PC-9 (cell line): ENCODE results near the gene MBD5. TPM values are rescaled to one million over a fixed set of nuclear protein-coding genes. Genes with fewer than 3 reads are reported as not detected.

Source experiments
- BruUV-seq: library from RNA; stranded (reverse); fragments of 400-500 nt; replicated peaks from 2 replicates; lab custom pipeline; 2021; lab: Mats Ljungman, UMichigan
- CTCF ChIA-PET: fragments of 300-600 bp; sonication (Branson Sonifier 250); formaldehyde crosslinking; loops from one replicate; lab custom pipeline; 2022; ENCODE audit warnings: antibody characterized with exemption; lab: Charles Lee
- POLR2A ChIA-PET: fragments of 300-600 bp; sonication (Branson Sonifier 250); formaldehyde crosslinking; loops from one replicate; lab custom pipeline; 2022; ENCODE audit warnings: antibody characterized with exemption; ENCODE audit not compliant: unreplicated experiment; lab: Charles Lee
- DNase-seq, 2 experiments: peaks; one replicate each; pipeline versions ENCODE4 v3.0.0 to v3.0.0-alpha.2; 2015 to 2022; ENCODE audit warnings: mixed read lengths in 1 of 2
- H2AFZ ChIP-seq: fragments of 200-600 bp; sonication (generic); 2 replicates; pipeline ENCODE4 v1.8.1; 2017; ENCODE audit warnings: antibody characterized with exemption
- H3F3A ChIP-seq: fragments of 200-600 bp; sonication (generic); 2 replicates; pipeline ENCODE4 v1.8.1; 2017; ENCODE audit warnings: antibody characterized with exemption, mild to moderate bottlenecking, low read depth; ENCODE audit not compliant: insufficient read depth
- H3K27ac ChIP-seq: fragments of 200-600 bp; sonication (generic); 2 replicates; pipeline ENCODE4 v1.6.1; 2016; ENCODE audit warnings: mixed run types
- H3K27me3 ChIP-seq: fragments of 200-600 bp; sonication (generic); 2 replicates; pipeline ENCODE4 v1.6.1; 2016; ENCODE audit warnings: low read depth, mixed run types; ENCODE audit not compliant: insufficient read depth
- H3K36me3 ChIP-seq: fragments of 200-600 bp; sonication (generic); 2 replicates; pipeline ENCODE4 v1.6.1; 2016; ENCODE audit warnings: low read depth, mixed run types
- H3K4me1 ChIP-seq: fragments of 200-600 bp; sonication (generic); replicated peaks from 2 replicates; pipeline ENCODE4 v1.6.1; 2016; ENCODE audit warnings: mixed run types; ENCODE audit not compliant: insufficient read depth
- H3K4me2 ChIP-seq: fragments of 200-600 bp; sonication (generic); 2 replicates; pipeline ENCODE4 v1.6.1; 2017; ENCODE audit warnings: mixed run types
- H3K4me3 ChIP-seq: fragments of 200-600 bp; sonication (generic); 2 replicates; pipeline ENCODE4 v1.6.1; 2016; ENCODE audit warnings: mixed run types
- H3K79me2 ChIP-seq: fragments of 200-600 bp; sonication (generic); 2 replicates; pipeline ENCODE4 v1.6.1; 2017; ENCODE audit warnings: low read depth, mixed run types
- H3K9me2 ChIP-seq: fragments of 200-600 bp; sonication (generic); 2 replicates; pipeline ENCODE4 v1.8.1; 2017; ENCODE audit warnings: mild to moderate bottlenecking; ENCODE audit not compliant: insufficient read depth
- H3K9me3 ChIP-seq: fragments of 200-600 bp; sonication (generic); 2 replicates; pipeline ENCODE4 v1.8.1; 2016; ENCODE audit warnings: low read depth; ENCODE audit not compliant: insufficient read depth
- H4K20me1 ChIP-seq: fragments of 200-600 bp; sonication (generic); 2 replicates; pipeline ENCODE4 v1.8.1; 2017; ENCODE audit not compliant: insufficient read depth
- CTCF ChIP-seq: fragments of 200-600 bp; sonication (generic); conservative IDR thresholded peaks from 2 replicates; pipeline ENCODE4 v1.6.1; 2017; ENCODE audit warnings: mixed run types, antibody characterized with exemption, mild to moderate bottlenecking, moderate library complexity
- EZH2 ChIP-seq: fragments of 200-600 bp; sonication (generic); IDR thresholded peaks from 2 replicates; pipeline ENCODE4 v1.8.0; 2017; ENCODE audit warnings: antibody characterized with exemption, low read depth
- intact Hi-C: fragments of 100-400 bp; cut with micrococcal nuclease; formaldehyde crosslinking; loops from one replicate; pipeline ENCODE4 v1.10.0; 2022; ENCODE audit not compliant: unreplicated experiment
- total RNA-seq: library from RNA; stranded (reverse); gene quantifications from 2 replicates; pipeline ENCODE4 v1.2.3, GENCODE V29; 2021

The MBD5 gene
- total RNA-seq, 1 experiment from 2014 or later, result 46.5 TPM

- ChIA-PET CTCF (no interaction called here), POLR2A (no interaction called here)
- H3K4me3 ChIP-seq, result no peak overlapping the region
- H3K4me2 ChIP-seq, result no peak overlapping the region
- DNase-seq, result no peak
- no peak for TF ChIP-seq EZH2
- TF ChIP-seq CTCF, result no peak
- H3K9me2 ChIP-seq, result no peaks in the 10 kb centered on the region
- H3K36me3 ChIP-seq, result no peaks in the 10 kb centered on the region
- BruUV-seq, result no TSS peak
- peaks cover 27% of the 10 kb centered on the region for H3K79me2 ChIP-seq
- no peaks in the 10 kb centered on the region for H4K20me1 ChIP-seq
- no peaks in the 10 kb centered on the region for H3K27me3 ChIP-seq
- no peak overlapping the region for H3K27ac ChIP-seq
- no peak overlapping the region for H2AFZ ChIP-seq
- H3F3A ChIP-seq, result no peaks in the 10 kb centered on the region
- no peaks in the 10 kb centered on the region for H3K9me3 ChIP-seq
- peaks cover 7% of the 10 kb centered on the region; the same call in 1 of the 2 replicates for H3K4me1 ChIP-seq
- intact Hi-C loops, result loop anchor here (10.0 kb wide), 1 partner anchor 617 kb away; the partner anchor contains the start of gene EPC2
Measured at GRCh38 chr2:148027822-148028221, 6.9 kb downstream of the MBD5 start.

GRCh38 chr2:148028781-148029180 lies 7.9 kb downstream of the MBD5 start:
- no peaks in the 10 kb centered on the region for H3K9me3 ChIP-seq
- TF ChIP-seq EZH2 (no peak), CTCF (no peak)
- POLR2A ChIA-PET, result interaction anchor here (0.5 kb wide), 2 partner anchors 8 to 38 kb away, joined by 4 to 6 read pairs; partner anchors contain the start of genes MBD5 and ORC4
- H3K4me3 ChIP-seq, result no peak overlapping the region
- no peaks in the 10 kb centered on the region for H3F3A ChIP-seq
- no peaks in the 10 kb centered on the region for H3K27me3 ChIP-seq
- BruUV-seq, result no TSS peak
- H3K27ac ChIP-seq, result no peak overlapping the region
- intact Hi-C loops, result loop anchor here (10.0 kb wide), 1 partner anchor 616 kb away; the partner anchor contains the start of gene EPC2
- no peak overlapping the region for H3K4me2 ChIP-seq
- H3K79me2 ChIP-seq, result peaks cover 17% of the 10 kb centered on the region
- DNase-seq, result no peak
- H2AFZ ChIP-seq, result no peak overlapping the region
- H3K4me1 ChIP-seq, result no peaks in the 10 kb centered on the region
- no peaks in the 10 kb centered on the region for H3K36me3 ChIP-seq
- H4K20me1 ChIP-seq, result no peaks in the 10 kb centered on the region
- CTCF ChIA-PET, result no interaction called here
- H3K9me2 ChIP-seq, result no peaks in the 10 kb centered on the region

- TF ChIP-seq CTCF, result no peak
- no peaks in the 10 kb centered on the region for H3K9me2 ChIP-seq
- no peaks in the 10 kb centered on the region for H3K27me3 ChIP-seq
- no peaks in the 10 kb centered on the region for H3K4me1 ChIP-seq
- POLR2A ChIA-PET, result no interaction called here
- no peak overlapping the region for H3K27ac ChIP-seq
- no peak overlapping the region for H3K4me2 ChIP-seq
- CTCF ChIA-PET, result no interaction called here
- no peaks in the 10 kb centered on the region for H3F3A ChIP-seq
- no peak overlapping the region for H3K4me3 ChIP-seq
- no TSS peak for BruUV-seq
- intact Hi-C loops, result no loop called here
- H3K79me2 ChIP-seq, result no peaks in the 10 kb centered on the region
- no peaks in the 10 kb centered on the region for H4K20me1 ChIP-seq
- no peaks in the 10 kb centered on the region for H3K36me3 ChIP-seq
- H3K9me3 ChIP-seq, result no peaks in the 10 kb centered on the region
- no peak for DNase-seq
- H2AFZ ChIP-seq, result no peak overlapping the region
Measured at GRCh38 chr2:148031152-148031551, 10.3 kb downstream of the MBD5 start.
